DND-41 (cell line): ENCODE measurements around the gene ATAD2B.

Source experiments
- ATAC-seq: fragments of 200-7000 bp; cut with Tn5 transposase; 3 replicates; pipeline ENCODE4 v1.9.1; 2021; ENCODE audit warnings: low read depth; ENCODE audit not compliant: insufficient read depth
- DNase-seq: peaks from one replicate; pipeline ENCODE4 v3.0.0-alpha.2; 2020
- H2AFZ ChIP-seq: 2 replicates; pipeline ENCODE4 v1.6.0; 2012; ENCODE audit warnings: low read depth, low read length
- H3K27ac ChIP-seq: 2 replicates; pipeline ENCODE4 v1.5.1; 2012; ENCODE audit warnings: low read length, inconsistent platforms
- H3K27me3 ChIP-seq: fragments of 200-600 bp; sonication (generic); 2 replicates; pipeline ENCODE4 v1.6.0; 2012; ENCODE audit warnings: low read length, mild to moderate bottlenecking, inconsistent platforms; ENCODE audit not compliant: insufficient read depth, poor library complexity
- H3K36me3 ChIP-seq: 2 replicates; pipeline ENCODE4 v1.5.1; 2012; ENCODE audit warnings: low read length, inconsistent platforms; ENCODE audit not compliant: insufficient read depth
- H3K4me1 ChIP-seq: 2 replicates; pipeline ENCODE4 v1.5.1; 2012; ENCODE audit warnings: mild to moderate bottlenecking, low read length; ENCODE audit not compliant: insufficient read depth
- H3K4me2 ChIP-seq: 2 replicates; pipeline ENCODE4 v1.6.0; 2012; ENCODE audit warnings: mild to moderate bottlenecking, moderate library complexity, low read length, inconsistent platforms; ENCODE audit not compliant: insufficient read depth
- H3K4me3 ChIP-seq, 2 experiments: fragments of 200-600 bp in 1 of 2; shearing (Covaris generic) in 1 of 2; 2 replicates each; pipeline ENCODE4 v1.5.1; 2012 to 2016; ENCODE audit warnings: inconsistent platforms in 2 of 2, low read length in 2 of 2, mild to moderate bottlenecking in 2 of 2, low read depth in 1 of 2, moderate library complexity in 1 of 2
- H3K79me2 ChIP-seq: 2 replicates; pipeline ENCODE4 v1.6.0; 2012; ENCODE audit warnings: low read length, inconsistent platforms; ENCODE audit not compliant: insufficient read depth
- H3K9ac ChIP-seq: 2 replicates; pipeline ENCODE4 v1.6.0; 2012; ENCODE audit warnings: low read depth, mild to moderate bottlenecking, inconsistent platforms, low read length, moderate library complexity
- H3K9me3 ChIP-seq: 2 replicates; pipeline ENCODE4 v1.5.1; 2012; ENCODE audit warnings: low read length, moderate library complexity, mild to moderate bottlenecking, inconsistent platforms; ENCODE audit not compliant: insufficient read depth, severe bottlenecking
- H4K20me1 ChIP-seq: 2 replicates; pipeline ENCODE4 v1.6.0; 2012; ENCODE audit warnings: low read length; ENCODE audit not compliant: insufficient read depth
- EZH2 ChIP-seq: IDR thresholded peaks from 3 replicates; pipeline ENCODE4 v1.6.1; 2012; ENCODE audit warnings: borderline replicate concordance, low read depth, mild to moderate bottlenecking, moderate library complexity, low read length, inconsistent platforms; ENCODE audit not compliant: severe bottlenecking
- TF ChIP-seq, protein P1 (sequence below): IDR thresholded peaks from 2 replicates; pipeline ENCODE4 v1.5.1; 2012; ENCODE audit warnings: borderline replicate concordance, low read length, moderate library complexity, mild to moderate bottlenecking; ENCODE audit not compliant: poor library complexity, severe bottlenecking; ENCODE audit errors: extremely low read depth

ATAD2B gene

DNA sequence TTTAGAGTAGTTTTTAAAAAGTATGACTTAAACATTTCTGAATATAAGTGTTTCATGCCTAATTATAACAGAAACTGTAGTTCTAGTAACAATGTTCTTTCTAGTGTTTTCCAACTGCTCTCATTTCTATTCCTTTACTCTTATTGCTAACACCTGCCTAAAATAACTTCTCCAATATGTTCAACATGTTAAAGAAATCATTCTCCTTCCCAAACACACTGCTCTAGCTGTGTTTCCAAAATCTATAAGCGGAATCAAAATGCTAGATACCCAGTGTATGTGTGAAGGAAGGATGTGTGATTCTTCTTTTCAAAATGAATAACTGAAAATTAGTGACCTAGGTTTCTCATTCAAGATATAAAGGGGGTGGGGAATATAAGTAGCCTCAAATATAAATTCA, 89.1 kb downstream of the ATAD2B start:
- Histone ChIP-seq H3K4me3 (no peak overlapping the region), H3K27ac (no peak overlapping the region), H2AFZ (no peak overlapping the region), H3K27me3 (no peaks in the 10 kb centered on the region), H3K9ac (no peak overlapping the region), H3K9me3 (peaks cover 8% of the 10 kb centered on the region), H3K4me1 (no peaks in the 10 kb centered on the region), H3K4me2 (no peak overlapping the region), H3K36me3 (peaks cover 26% of the 10 kb centered on the region), H3K79me2 (no peaks in the 10 kb centered on the region), H4K20me1 (no peaks in the 10 kb centered on the region)
- TF ChIP-seq EZH2, result no peak
- TF ChIP-seq, protein P1, sequence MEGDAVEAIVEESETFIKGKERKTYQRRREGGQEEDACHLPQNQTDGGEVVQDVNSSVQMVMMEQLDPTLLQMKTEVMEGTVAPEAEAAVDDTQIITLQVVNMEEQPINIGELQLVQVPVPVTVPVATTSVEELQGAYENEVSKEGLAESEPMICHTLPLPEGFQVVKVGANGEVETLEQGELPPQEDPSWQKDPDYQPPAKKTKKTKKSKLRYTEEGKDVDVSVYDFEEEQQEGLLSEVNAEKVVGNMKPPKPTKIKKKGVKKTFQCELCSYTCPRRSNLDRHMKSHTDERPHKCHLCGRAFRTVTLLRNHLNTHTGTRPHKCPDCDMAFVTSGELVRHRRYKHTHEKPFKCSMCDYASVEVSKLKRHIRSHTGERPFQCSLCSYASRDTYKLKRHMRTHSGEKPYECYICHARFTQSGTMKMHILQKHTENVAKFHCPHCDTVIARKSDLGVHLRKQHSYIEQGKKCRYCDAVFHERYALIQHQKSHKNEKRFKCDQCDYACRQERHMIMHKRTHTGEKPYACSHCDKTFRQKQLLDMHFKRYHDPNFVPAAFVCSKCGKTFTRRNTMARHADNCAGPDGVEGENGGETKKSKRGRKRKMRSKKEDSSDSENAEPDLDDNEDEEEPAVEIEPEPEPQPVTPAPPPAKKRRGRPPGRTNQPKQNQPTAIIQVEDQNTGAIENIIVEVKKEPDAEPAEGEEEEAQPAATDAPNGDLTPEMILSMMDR, result no peak
- no peak for DNase-seq
- ATAC-seq, result no peak

GRCh38 chr2:23836971-23837565, 89.9 kb downstream of the ATAD2B start:
- Histone ChIP-seq H3K27me3 (no peaks in the 10 kb centered on the region), H4K20me1 (no peaks in the 10 kb centered on the region), H3K4me3 (no peak overlapping the region), H3K4me1 (no peaks in the 10 kb centered on the region), H3K9me3 (peaks cover 8% of the 10 kb centered on the region), H3K27ac (no peak overlapping the region), H3K36me3 (peaks cover 26% of the 10 kb centered on the region), H3K79me2 (no peaks in the 10 kb centered on the region), H3K4me2 (no peak overlapping the region), H3K9ac (no peak overlapping the region), H2AFZ (no peak overlapping the region)
- ATAC-seq (no peak), DNase-seq (no peak)
- no peak for TF ChIP-seq EZH2
- TF ChIP-seq, protein P1, result no peak

GRCh38 chr2:23836505-23836904, 90.4 kb downstream of the ATAD2B start:
- no peaks in the 10 kb centered on the region for H3K79me2 ChIP-seq
- H3K4me2 ChIP-seq, result no peak overlapping the region
- peaks cover 8% of the 10 kb centered on the region for H3K9me3 ChIP-seq
- no peak for TF ChIP-seq EZH2
- TF ChIP-seq, protein P1, result no peak
- no peaks in the 10 kb centered on the region for H3K4me1 ChIP-seq
- no peak overlapping the region for H3K9ac ChIP-seq
- peaks cover 26% of the 10 kb centered on the region for H3K36me3 ChIP-seq
- DNase-seq (no peak), ATAC-seq (no peak)
- no peak overlapping the region for H3K4me3 ChIP-seq
- no peak overlapping the region for H2AFZ ChIP-seq
- H3K27ac ChIP-seq, result no peak overlapping the region
- H4K20me1 ChIP-seq, result no peaks in the 10 kb centered on the region
- H3K27me3 ChIP-seq, result no peaks in the 10 kb centered on the region
